Daoy (cell line): Measurements from ENCODE around the gene PRICKLE4. TPM values are rescaled to one million over a fixed set of nuclear protein-coding genes. Genes with fewer than 3 reads are reported as not detected.

ENCODE experiments used
- DNase-seq: peaks from one replicate; pipeline ENCODE4 v3.0.0-alpha.2; 2015; ENCODE audit warnings: low read depth
- total RNA-seq: library from RNA; depleted of rRNA; stranded (reverse); fragments of >200 nt; shearing (Covaris generic); gene quantifications from 2 replicates; pipeline ENCODE4 v1.2.3, GENCODE V29; 2014

The PRICKLE4 gene
- total RNA-seq, 1 experiment from 2014 or later: not detected

- no peak for DNase-seq
Measured at GRCh38 chr6:41771058-41771983, 9.3 kb upstream of the PRICKLE4 start.

GRCh38 chr6:41774841-41775240 lies 5.7 kb upstream of the PRICKLE4 start:
- DNase-seq: no peak

- no peak for DNase-seq
Measured at GRCh38 chr6:41775293-41775882, 5.2 kb upstream of the PRICKLE4 start.

GRCh38 chr6:41777551-41778285 lies 2.9 kb upstream of the PRICKLE4 start:
- DNase-seq: no peak

- no peak for DNase-seq
Measured at GRCh38 chr6:41778895-41779294, 1.7 kb upstream of the PRICKLE4 start.

GRCh38 chr6:41779336-41779735 lies 1.2 kb upstream of the PRICKLE4 start:
- DNase-seq: no peak

- DNase-seq: peak; percentile 97
Measured at GRCh38 chr6:41779788-41780550, 613 bp upstream of the PRICKLE4 start, which contains the start of gene FRS3. FRS3 (minus strand) TSS chr6:41779900; CDS start chr6:41776987, 2,913 bp downstream.

- DNase-seq: no peak
Measured at GRCh38 chr6:41781366-41781730, 766 bp downstream of the PRICKLE4 start.

GRCh38 chr6:41783106-41783780 lies 2.7 kb downstream of the PRICKLE4 start:
- DNase-seq: no peak

- no peak for DNase-seq
Measured at GRCh38 chr6:41784581-41785171, 4.1 kb downstream of the PRICKLE4 start.

- DNase-seq: no peak
Measured at GRCh38 chr6:41785254-41785653, 4.7 kb downstream of the PRICKLE4 start.

- peak; percentile 43 for DNase-seq
Measured at GRCh38 chr6:41785689-41786450, 5.3 kb downstream of the PRICKLE4 start.

- DNase-seq: peak; percentile 95
Measured at GRCh38 chr6:41786451-41787218, 6.1 kb downstream of the PRICKLE4 start.

GRCh38 chr6:41787219-41787917 lies 6.8 kb downstream of the PRICKLE4 start, which contains the start of gene TOMM6:
TOMM6 (plus strand) TSS chr6:41787694; CDS start chr6:41787698, 4 bp downstream.
- peak; percentile 98 for DNase-seq

- DNase-seq: no peak
Measured at GRCh38 chr6:41789390-41789724, 8.8 kb downstream of the PRICKLE4 start.

- no peak for DNase-seq
Measured at GRCh38 chr6:41790045-41790444, 9.5 kb downstream of the PRICKLE4 start.

GRCh38 chr6:41791305-41791704 lies 10.7 kb downstream of the PRICKLE4 start:
- DNase-seq: no peak

- no peak for DNase-seq
Measured at GRCh38 chr6:41791984-41792383, 11.4 kb downstream of the PRICKLE4 start.
